ENCODE data around the gene IDH2.

The IDH2 gene

DNA sequence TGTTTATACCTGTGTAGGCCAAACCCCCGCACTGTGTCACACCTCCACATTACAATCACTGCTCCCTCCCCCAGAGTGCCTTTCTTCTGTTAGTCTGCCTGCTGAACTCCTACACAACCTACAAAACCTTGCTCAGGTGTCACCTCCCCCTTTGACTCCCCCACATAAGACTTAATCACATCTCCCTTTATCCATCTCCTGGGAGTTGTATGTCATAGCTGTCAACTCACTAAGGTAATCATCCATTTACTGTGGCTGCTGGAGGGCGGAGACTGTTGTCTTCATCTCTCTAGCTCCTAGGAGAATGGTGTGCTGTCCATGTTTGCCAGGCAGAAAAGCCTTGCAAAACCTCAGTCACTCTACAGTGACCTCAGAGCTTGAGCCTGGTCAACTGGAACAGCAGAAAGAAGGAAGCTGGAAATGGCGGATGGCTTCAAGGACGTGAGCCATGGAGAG, 57.3 kb downstream of the IDH2 start:
- no peak overlapping the region for H3K4me3 ChIP-seq (ENCODE audit: low read depth, low read length)
- TF ChIP-seq, protein P1, sequence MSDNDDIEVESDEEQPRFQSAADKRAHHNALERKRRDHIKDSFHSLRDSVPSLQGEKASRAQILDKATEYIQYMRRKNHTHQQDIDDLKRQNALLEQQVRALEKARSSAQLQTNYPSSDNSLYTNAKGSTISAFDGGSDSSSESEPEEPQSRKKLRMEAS (IDR thresholded peaks at IDR 0.05; ENCODE audit: low read depth, low read length): no peak
- TF ChIP-seq, protein P2, sequence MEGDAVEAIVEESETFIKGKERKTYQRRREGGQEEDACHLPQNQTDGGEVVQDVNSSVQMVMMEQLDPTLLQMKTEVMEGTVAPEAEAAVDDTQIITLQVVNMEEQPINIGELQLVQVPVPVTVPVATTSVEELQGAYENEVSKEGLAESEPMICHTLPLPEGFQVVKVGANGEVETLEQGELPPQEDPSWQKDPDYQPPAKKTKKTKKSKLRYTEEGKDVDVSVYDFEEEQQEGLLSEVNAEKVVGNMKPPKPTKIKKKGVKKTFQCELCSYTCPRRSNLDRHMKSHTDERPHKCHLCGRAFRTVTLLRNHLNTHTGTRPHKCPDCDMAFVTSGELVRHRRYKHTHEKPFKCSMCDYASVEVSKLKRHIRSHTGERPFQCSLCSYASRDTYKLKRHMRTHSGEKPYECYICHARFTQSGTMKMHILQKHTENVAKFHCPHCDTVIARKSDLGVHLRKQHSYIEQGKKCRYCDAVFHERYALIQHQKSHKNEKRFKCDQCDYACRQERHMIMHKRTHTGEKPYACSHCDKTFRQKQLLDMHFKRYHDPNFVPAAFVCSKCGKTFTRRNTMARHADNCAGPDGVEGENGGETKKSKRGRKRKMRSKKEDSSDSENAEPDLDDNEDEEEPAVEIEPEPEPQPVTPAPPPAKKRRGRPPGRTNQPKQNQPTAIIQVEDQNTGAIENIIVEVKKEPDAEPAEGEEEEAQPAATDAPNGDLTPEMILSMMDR (IDR thresholded peaks at IDR 0.05; ENCODE audit: low read depth, low read length): no peak
- TF ChIP-seq POLR2A (IDR thresholded peaks at IDR 0.05; ENCODE audit: extremely low read depth, insufficient read length): no peak
- TF ChIP-seq MYC (IDR thresholded peaks at IDR 0.05; ENCODE audit: low read depth, low read length): no peak
- no peak for DNase-seq (ENCODE audit: low read depth)

DNA sequence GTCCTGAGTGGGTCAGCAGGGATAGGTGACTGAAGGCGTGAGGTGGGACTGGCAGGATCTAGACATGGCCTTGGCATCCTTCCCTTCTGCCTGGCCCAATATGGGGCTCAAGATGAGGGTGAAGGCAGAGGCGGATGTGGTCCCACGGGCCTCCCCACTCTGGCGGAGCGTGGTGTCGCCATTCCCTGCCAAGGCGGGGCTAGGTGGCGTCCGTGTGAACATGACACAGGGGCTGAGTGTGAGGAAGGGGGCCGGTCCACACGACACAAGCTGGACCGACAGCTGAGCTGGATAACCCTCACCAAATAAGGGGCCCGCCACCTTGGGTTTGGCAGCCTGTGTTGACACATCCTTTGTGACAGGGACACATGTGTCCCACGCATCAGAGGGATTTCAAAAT, 58.1 kb downstream of the IDH2 start:
- no peak for DNase-seq (ENCODE audit: low read depth)
- H3K4me3 ChIP-seq (ENCODE audit: low read depth, low read length): no peak overlapping the region

DNA sequence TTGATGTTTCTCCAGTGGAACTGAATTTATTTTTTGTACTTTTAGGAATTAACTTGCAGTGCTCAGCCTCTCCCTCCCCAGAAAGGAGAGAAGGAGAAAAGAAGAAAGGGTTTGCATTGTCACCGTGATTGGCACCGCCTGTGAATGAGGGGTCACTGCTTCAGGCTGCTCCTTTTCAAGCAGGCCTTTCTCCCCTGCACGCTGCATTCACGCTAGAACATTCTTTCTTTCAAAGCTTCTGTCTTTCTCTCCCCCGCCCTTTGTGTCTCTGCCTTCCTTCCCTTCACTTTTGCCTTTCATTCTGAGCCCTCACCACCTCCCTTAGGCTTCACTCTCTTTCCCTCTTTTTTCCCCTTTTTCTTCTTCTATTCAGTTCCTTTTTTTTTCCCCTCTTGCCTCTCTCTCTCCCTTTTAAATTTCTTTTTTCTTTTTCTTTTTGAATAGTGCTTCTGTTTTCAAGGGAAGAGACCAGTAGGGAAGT, 58.7 kb downstream of the IDH2 start:
- no peak overlapping the region for H3K4me3 ChIP-seq (ENCODE audit: low read depth, low read length)
- DNase-seq (ENCODE audit: low read depth): no peak
- TF ChIP-seq MYC (IDR thresholded peaks at IDR 0.05; ENCODE audit: low read depth, low read length) (no peak), POLR2A (IDR thresholded peaks at IDR 0.05; ENCODE audit: extremely low read depth, insufficient read length) (no peak)
- TF ChIP-seq, protein P2 (IDR thresholded peaks at IDR 0.05; ENCODE audit: low read depth, low read length): no peak
- TF ChIP-seq, protein P1 (IDR thresholded peaks at IDR 0.05; ENCODE audit: low read depth, low read length): no peak

More for the DNA sequence above, 58.1 kb downstream of the IDH2 start:
- TF ChIP-seq MYC (IDR thresholded peaks at IDR 0.05; ENCODE audit: low read depth, low read length) (no peak), POLR2A (IDR thresholded peaks at IDR 0.05; ENCODE audit: extremely low read depth, insufficient read length) (no peak)
- TF ChIP-seq, protein P2 (IDR thresholded peaks at IDR 0.05; ENCODE audit: low read depth, low read length): no peak
- TF ChIP-seq, protein P1 (IDR thresholded peaks at IDR 0.05; ENCODE audit: low read depth, low read length): no peak

DNA sequence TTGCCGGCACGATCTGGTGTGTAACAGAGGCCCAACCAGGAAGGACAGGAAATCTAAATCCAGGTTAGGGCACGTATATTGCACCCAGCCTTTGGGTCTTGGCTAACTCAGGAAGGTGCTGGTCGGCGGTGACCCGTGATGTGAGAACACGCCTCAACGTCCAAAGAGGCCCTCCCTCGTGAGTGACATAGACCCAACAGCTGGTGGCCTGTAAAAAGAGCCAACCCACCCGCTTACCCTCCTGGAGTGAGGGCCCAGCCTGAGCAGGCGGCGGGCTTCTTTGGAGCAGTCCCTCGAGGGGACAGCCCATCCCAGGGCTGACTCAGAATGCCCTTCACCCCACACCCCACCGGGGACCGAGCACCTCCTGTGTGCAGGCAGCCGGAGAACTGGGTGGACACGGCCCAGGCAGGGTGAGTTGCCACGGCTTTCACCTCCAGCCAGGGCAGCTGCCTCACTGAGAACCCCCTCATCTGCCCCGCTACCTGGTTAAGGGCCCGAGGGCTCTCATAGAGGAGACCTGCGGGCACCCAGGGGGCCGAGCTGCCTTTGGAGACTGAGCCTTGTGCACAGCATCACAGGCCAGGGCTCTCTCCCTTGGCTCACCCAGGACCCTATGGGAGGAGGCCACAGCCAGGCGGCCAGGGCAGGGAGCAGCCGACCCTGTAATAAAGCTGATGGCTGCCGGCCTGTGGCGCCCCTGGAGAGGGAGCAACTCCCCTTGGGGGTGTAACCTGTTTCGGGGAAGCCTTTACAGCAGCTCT, 59.3 kb downstream of the IDH2 start:
- no peak for DNase-seq (ENCODE audit: low read depth)
- TF ChIP-seq POLR2A (IDR thresholded peaks at IDR 0.05; ENCODE audit: extremely low read depth, insufficient read length) (no peak), MYC (IDR thresholded peaks at IDR 0.05; ENCODE audit: low read depth, low read length) (no peak)
- TF ChIP-seq, protein P1 (IDR thresholded peaks at IDR 0.05; ENCODE audit: low read depth, low read length): no peak
- TF ChIP-seq, protein P2 (IDR thresholded peaks at IDR 0.05; ENCODE audit: low read depth, low read length): no peak
- no peak overlapping the region for H3K4me3 ChIP-seq (ENCODE audit: low read depth, low read length)

DNA sequence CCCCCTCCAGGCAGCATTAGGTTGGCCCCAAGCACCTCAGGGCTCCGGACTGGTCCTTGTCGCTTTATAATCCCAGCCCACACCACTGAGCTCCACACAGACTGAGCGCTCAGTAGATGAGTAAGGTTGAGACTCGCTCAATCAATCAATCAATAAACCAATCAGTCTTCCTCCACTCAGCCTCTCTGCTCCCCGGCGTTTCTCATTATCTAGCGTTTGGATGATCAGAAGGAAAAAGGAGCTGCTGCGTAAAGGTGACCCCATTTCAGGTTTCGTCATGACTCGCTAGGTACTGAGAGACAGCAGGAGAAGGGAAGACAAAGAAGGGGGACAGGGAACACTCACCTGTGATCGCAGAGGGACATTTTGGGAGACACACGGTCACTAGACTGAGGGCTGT, 59.9 kb downstream of the IDH2 start:
- no peak overlapping the region for H3K4me3 ChIP-seq (ENCODE audit: low read depth, low read length)
- DNase-seq (ENCODE audit: low read depth): no peak
- TF ChIP-seq, protein P1 (IDR thresholded peaks at IDR 0.05; ENCODE audit: low read depth, low read length): no peak
- TF ChIP-seq, protein P2 (IDR thresholded peaks at IDR 0.05; ENCODE audit: low read depth, low read length): no peak
- TF ChIP-seq MYC (IDR thresholded peaks at IDR 0.05; ENCODE audit: low read depth, low read length): no peak
- no peak for TF ChIP-seq POLR2A (IDR thresholded peaks at IDR 0.05; ENCODE audit: extremely low read depth, insufficient read length)

All from NB4 (cell line).